ENCODE measurements around the gene PRRX2. TPM values are rescaled to one million over a fixed set of nuclear protein-coding genes. Genes with fewer than 3 reads are reported as not detected.

PRRX2 gene
- polyA plus RNA-seq, 10 donors: 1.7 to 9.3 (median 3.9) TPM

- DNase-seq: peak in 2 of 3 donors; percentile 74 to 82
These were observed 38.4 kb downstream of the PRRX2 start for GRCh38 chr9:129703667-129704355.

GRCh38 chr9:129704807-129705206 lies 39.4 kb downstream of the PRRX2 start:
- DNase-seq: no peak

GRCh38 chr9:129708793-129709192 lies 43.3 kb downstream of the PRRX2 start:
- no peak for DNase-seq

- no peak for DNase-seq
These were observed 44.2 kb downstream of the PRRX2 start for GRCh38 chr9:129709438-129710168.

- DNase-seq: no peak
These were observed 44.7 kb downstream of the PRRX2 start for GRCh38 chr9:129710169-129710453.

- peak in 2 of 3 donors; percentile 43 to 68 for DNase-seq
These were observed 47.4 kb downstream of the PRRX2 start for GRCh38 chr9:129712634-129713401.

GRCh38 chr9:129713402-129713679 lies 47.9 kb downstream of the PRRX2 start:
- no peak for DNase-seq

- peak in 1 of 3 donors; percentile 45 for DNase-seq
These were observed 49.1 kb downstream of the PRRX2 start for GRCh38 chr9:129714511-129715061.

- no peak for DNase-seq
These were observed 50.6 kb downstream of the PRRX2 start for GRCh38 chr9:129716091-129716490.

GRCh38 chr9:129717991-129718390 lies 52.5 kb downstream of the PRRX2 start:
- no peak for DNase-seq

- no peak for DNase-seq
These were observed 53.2 kb downstream of the PRRX2 start for GRCh38 chr9:129718647-129719046.

- no peak for DNase-seq
These were observed 53.7 kb downstream of the PRRX2 start for GRCh38 chr9:129719135-129719534.

- no peak for DNase-seq
These were observed 54.9 kb downstream of the PRRX2 start for GRCh38 chr9:129720181-129720864.

GRCh38 chr9:129720865-129721545 lies 55.6 kb downstream of the PRRX2 start:
- DNase-seq: no peak

- no peak for DNase-seq
These were observed 57.5 kb downstream of the PRRX2 start for GRCh38 chr9:129722913-129723312.

GRCh38 chr9:129724456-129725190 lies 59.2 kb downstream of the PRRX2 start:
- DNase-seq: no peak

GRCh38 chr9:129725795-129726251 lies 60.4 kb downstream of the PRRX2 start:
- DNase-seq: peak in 2 of 3 donors; percentile 61 to 81

GRCh38 chr9:129726322-129727160 lies 61.1 kb downstream of the PRRX2 start:
- DNase-seq: peak; percentile 74 to 91 (median 83)

GRCh38 chr9:129728744-129729143 lies 63.3 kb downstream of the PRRX2 start:
- peak in 1 of 3 donors; percentile 2 for DNase-seq

Data from muscle of back (tissue), 11 donors.